AG04450 (cell line): ENCODE results near the gene ADGRF3. TPM values are rescaled to one million over a fixed set of nuclear protein-coding genes. Genes with fewer than 3 reads are reported as not detected.

Source experiments
- CTCF ChIA-PET: fragments of 300-600, 350-600 bp; formaldehyde crosslinking; extraction: SDS; loops from one replicate; lab custom pipeline; 2022; ENCODE audit warnings: antibody characterized with exemption, inconsistent platforms; lab: Charles Lee
- POLR2A ChIA-PET: fragments of 350-600 bp; formaldehyde crosslinking; extraction: SDS; loops from one replicate; lab custom pipeline; 2021; ENCODE audit warnings: antibody characterized with exemption, inconsistent platforms; lab: Yijun Ruan, JAX
- DNase-seq: peaks from one replicate; pipeline ENCODE4 v3.0.0-alpha.2; 2011; ENCODE audit warnings: low read depth, low spot score
- H3K27ac ChIP-seq: one replicate; pipeline ENCODE4 v1.5.1; 2012; ENCODE audit warnings: low read depth, low read length, control low read depth
- H3K27me3 ChIP-seq: one replicate; pipeline ENCODE4 v1.6.0; 2012; ENCODE audit warnings: low read length; ENCODE audit not compliant: control insufficient read depth, insufficient read depth
- H3K4me3 ChIP-seq: 2 replicates; pipeline ENCODE4 v1.5.1; 2011; ENCODE audit warnings: mild to moderate bottlenecking, low read depth, low read length, control low read depth
- H3K9me3 ChIP-seq: 2 replicates; pipeline ENCODE4 v1.5.1; 2012; ENCODE audit warnings: low read length; ENCODE audit not compliant: control insufficient read depth, insufficient read depth
- polyA plus RNA-seq: library from polyadenylated mRNA; depleted of rRNA; stranded (reverse); fragments of >200 nt; gene quantifications from 2 replicates; pipeline ENCODE4 v1.2.3, GENCODE V29; 2011
- TF ChIP-seq, protein P1 (sequence below): IDR thresholded peaks from 2 replicates; pipeline ENCODE4 v1.5.1; 2011; ENCODE audit warnings: low read depth, low read length, control low read depth, inconsistent platforms

The ADGRF3 gene
- polyA plus RNA-seq, 1 experiment: not detected

DNA sequence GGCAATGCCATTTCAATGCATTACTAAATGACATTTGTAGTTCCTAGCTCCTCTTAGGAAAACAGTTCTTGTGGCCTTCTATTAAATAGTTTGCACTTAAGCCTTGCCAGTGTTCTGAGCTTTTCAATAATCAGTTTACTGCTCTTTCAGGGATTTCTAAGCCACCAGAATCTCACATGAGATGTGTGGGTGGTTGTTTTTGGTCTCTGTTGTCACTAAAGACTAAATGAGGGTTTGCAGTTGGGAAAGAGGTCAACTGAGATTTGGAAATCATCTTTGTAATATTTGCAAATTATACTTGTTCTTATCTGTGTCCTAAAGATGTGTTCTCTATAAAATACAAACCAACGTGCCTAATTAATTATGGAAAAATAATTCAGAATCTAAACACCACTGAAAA is 56.6 kb downstream of the ADGRF3 start:
- CTCF ChIA-PET: no interaction called here

DNA sequence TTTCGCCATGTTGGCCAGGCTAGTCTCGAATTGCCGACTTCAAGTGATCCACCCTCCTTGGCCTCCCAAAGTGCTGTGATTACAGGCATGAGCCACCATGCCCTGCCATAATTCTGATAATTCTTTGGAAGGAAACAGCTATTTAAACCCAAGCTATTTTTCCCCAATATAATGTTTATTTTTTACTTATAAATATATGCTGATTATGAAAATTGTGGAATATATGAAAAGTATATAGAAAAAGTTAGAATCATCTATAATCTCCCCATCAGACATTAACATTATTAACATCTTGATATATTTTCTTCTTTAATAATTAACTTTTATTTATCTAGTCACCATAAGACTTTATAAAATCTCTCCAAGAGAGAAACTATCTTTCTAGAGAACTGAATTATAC is 60.7 kb downstream of the ADGRF3 start:
- no peak overlapping the region for H3K27ac ChIP-seq
- TF ChIP-seq, protein P1, sequence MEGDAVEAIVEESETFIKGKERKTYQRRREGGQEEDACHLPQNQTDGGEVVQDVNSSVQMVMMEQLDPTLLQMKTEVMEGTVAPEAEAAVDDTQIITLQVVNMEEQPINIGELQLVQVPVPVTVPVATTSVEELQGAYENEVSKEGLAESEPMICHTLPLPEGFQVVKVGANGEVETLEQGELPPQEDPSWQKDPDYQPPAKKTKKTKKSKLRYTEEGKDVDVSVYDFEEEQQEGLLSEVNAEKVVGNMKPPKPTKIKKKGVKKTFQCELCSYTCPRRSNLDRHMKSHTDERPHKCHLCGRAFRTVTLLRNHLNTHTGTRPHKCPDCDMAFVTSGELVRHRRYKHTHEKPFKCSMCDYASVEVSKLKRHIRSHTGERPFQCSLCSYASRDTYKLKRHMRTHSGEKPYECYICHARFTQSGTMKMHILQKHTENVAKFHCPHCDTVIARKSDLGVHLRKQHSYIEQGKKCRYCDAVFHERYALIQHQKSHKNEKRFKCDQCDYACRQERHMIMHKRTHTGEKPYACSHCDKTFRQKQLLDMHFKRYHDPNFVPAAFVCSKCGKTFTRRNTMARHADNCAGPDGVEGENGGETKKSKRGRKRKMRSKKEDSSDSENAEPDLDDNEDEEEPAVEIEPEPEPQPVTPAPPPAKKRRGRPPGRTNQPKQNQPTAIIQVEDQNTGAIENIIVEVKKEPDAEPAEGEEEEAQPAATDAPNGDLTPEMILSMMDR: no peak
- H3K27me3 ChIP-seq: no peaks in the 10 kb centered on the region
- ChIA-PET POLR2A (no interaction called here), CTCF (no interaction called here)
- H3K4me3 ChIP-seq: no peak overlapping the region
- no peak for DNase-seq
- H3K9me3 ChIP-seq: no peaks in the 10 kb centered on the region

More for the DNA sequence above, 56.6 kb downstream of the ADGRF3 start:
- Histone ChIP-seq H3K9me3 (no peaks in the 10 kb centered on the region), H3K27me3 (no peaks in the 10 kb centered on the region), H3K27ac (no peak overlapping the region), H3K4me3 (no peak overlapping the region)
- POLR2A ChIA-PET: interaction anchor here (1.4 kb wide), 1 partner anchor 56 kb away, joined by 3 read pairs; no protein-coding TSS in a partner anchor
- DNase-seq: no peak
- TF ChIP-seq, protein P1: no peak

DNA sequence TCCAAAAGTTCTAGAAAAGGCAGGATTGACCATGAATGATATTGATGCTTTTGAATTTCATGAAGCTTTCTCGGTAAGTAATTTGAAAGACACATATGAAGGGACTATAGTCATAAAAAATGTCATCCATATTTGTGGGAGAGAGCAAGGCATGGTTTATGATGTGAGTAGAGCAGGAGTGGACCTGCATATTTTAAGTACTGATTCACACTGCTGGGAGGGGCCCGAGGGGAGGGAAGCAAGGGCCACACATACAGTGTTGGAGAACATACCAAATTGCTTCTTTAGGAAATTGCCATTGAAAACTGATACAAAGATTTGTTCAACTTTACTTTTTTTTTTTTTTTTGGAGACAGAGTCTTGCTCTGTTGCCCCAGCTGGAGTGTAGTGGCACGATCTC is 62.5 kb downstream of the ADGRF3 start:
- TF ChIP-seq, protein P1: no peak
- CTCF ChIA-PET: interaction anchor here (1.1 kb wide), 1 partner anchor 47 kb away, joined by 6 read pairs; no protein-coding TSS in a partner anchor
- Histone ChIP-seq H3K4me3 (no peak overlapping the region), H3K27me3 (no peaks in the 10 kb centered on the region), H3K9me3 (no peaks in the 10 kb centered on the region), H3K27ac (no peak overlapping the region)
- POLR2A ChIA-PET: interaction anchor here (0.9 kb wide), 1 partner anchor 40 kb away, joined by 3 read pairs; the partner anchor contains the start of genes HADHA and HADHB
- DNase-seq: no peak

DNA sequence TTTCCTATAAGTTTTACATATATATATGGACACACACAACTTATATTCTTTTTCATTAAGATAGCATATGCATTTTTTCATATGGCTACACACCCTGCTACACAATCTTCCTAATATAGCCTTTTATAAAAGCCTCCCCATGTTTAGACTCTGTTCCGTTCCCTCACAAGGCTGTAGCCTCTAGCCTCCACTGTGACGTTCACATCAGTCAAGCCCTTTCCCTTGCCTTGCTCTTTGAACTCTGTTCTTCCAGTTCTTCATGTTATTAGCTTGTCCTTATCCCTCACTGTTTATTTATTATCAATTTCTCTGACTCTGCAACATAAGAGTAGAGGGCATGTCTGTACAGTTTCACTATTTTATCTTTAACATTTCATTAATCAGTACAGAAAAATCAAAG is 63.0 kb downstream of the ADGRF3 start:
- Histone ChIP-seq H3K4me3 (no peak overlapping the region), H3K27ac (no peak overlapping the region), H3K9me3 (no peaks in the 10 kb centered on the region), H3K27me3 (no peaks in the 10 kb centered on the region)
- DNase-seq: no peak
- POLR2A ChIA-PET: interaction anchor here (0.9 kb wide), 1 partner anchor 39 kb away, joined by 3 read pairs; the partner anchor contains the start of genes HADHA and HADHB
- TF ChIP-seq, protein P1: no peak
- CTCF ChIA-PET: interaction anchor here (1.1 kb wide), 1 partner anchor 47 kb away, joined by 6 read pairs; no protein-coding TSS in a partner anchor

DNA sequence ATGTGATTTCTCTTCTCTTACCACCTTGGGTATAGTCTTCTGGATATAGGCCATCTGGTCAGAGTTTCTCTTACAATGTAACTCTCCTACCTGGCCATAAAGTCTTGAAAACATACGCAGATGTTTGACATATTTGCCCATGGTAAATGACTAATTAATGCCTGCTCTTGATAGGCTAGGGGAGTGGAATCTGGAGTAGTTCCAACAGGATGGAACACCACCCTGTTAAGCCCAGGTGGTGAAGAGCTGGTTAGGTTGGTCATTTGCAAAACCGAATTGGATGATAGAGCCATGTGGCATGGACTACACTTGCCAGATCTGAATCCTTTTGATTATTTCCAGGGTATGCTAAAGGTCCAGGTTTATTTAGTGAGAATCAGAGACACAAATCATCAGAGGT is 65.4 kb downstream of the ADGRF3 start:
- no peak overlapping the region for H3K27ac ChIP-seq
- TF ChIP-seq, protein P1: no peak
- no peaks in the 10 kb centered on the region for H3K27me3 ChIP-seq
- ChIA-PET POLR2A (no interaction called here), CTCF (no interaction called here)
- DNase-seq: no peak
- no peak overlapping the region for H3K4me3 ChIP-seq
- no peaks in the 10 kb centered on the region for H3K9me3 ChIP-seq
